Gastrocnemius medialis (tissue), 4 donors: ENCODE results near the gene IGSF9. TPM values are rescaled to one million over a fixed set of nuclear protein-coding genes. Genes with fewer than 3 reads are reported as not detected.

Source experiments
- ATAC-seq, 2 donors: fragments of 150-250 bp; one replicate each; pipeline ENCODE4 v1.9.1; 2016
- DNase-seq, 2 donors: peaks; one replicate each; pipeline ENCODE4 v3.0.0-alpha.2; 2019
- H3K27ac ChIP-seq, 4 donors: fragments of 200-600 bp; sonication (generic); 1 replicate in 1 of 4; 2 replicates in 3 of 4; pipeline ENCODE4 v1.5.1; 2016 to 2018; ENCODE audit warnings: mild to moderate bottlenecking in 2 of 4, moderate library complexity in 1 of 4
- H3K27me3 ChIP-seq, 3 donors: fragments of 200-600 bp; sonication (generic) in 2 of 3; 1 replicate in 1 of 3; 2 replicates in 2 of 3; pipeline versions ENCODE4 v1.5.1 to v1.6.0; 2016 to 2019; ENCODE audit warnings: mild to moderate bottlenecking in 1 of 3, moderate library complexity in 1 of 3
- H3K36me3 ChIP-seq, 2 donors: fragments of 200-600 bp; sonication (generic) in 1 of 2; one replicate each; pipeline ENCODE4 v1.5.1; 2017 to 2018
- H3K4me1 ChIP-seq, 2 donors: fragments of 200-600 bp; sonication (generic) in 1 of 2; one replicate each; pipeline ENCODE4 v1.5.1; 2016 to 2017; ENCODE audit warnings: mild to moderate bottlenecking in 2 of 2
- H3K4me3 ChIP-seq, 4 donors: fragments of 200-600 bp; sonication (generic) in 3 of 4; 1 replicate in 1 of 4; 2 replicates in 3 of 4; pipeline ENCODE4 v1.5.1; 2016 to 2019; ENCODE audit warnings: mild to moderate bottlenecking in 2 of 4
- H3K9me3 ChIP-seq, 3 donors: fragments of 200-600 bp; sonication (generic) in 2 of 3; 1 replicate in 1 of 3; 2 replicates in 2 of 3; pipeline ENCODE4 v1.5.1; 2016 to 2019
- POLR2A ChIP-seq, 2 donors: fragments of 450-650 bp; IDR thresholded peaks; one replicate each; pipeline ENCODE4 v1.6.1; 2017; ENCODE audit warnings: antibody characterized with exemption in 2 of 2, mild to moderate bottlenecking in 2 of 2, moderate library complexity in 2 of 2
- in situ Hi-C, 4 donors: fragments of 200-750 bp; cut with MboI; loops; one replicate each; pipeline versions ENCODE4 v1.15.0 to v1.8.0; 2017; ENCODE audit warnings: low sequenced_read_pairs in 4 of 4
- intact Hi-C: fragments of 100-400 bp; cut with DNase I; formaldehyde crosslinking; loops from one replicate; pipeline ENCODE4 v1.15.1; 2023; ENCODE audit warnings: low total_unique reads
- total RNA-seq, 4 donors: library from RNA; depleted of rRNA; stranded (reverse); fragments of >200 nt; gene quantifications; one replicate each; pipeline versions ENCODE4 v1.1.0 to v1.2.3, GENCODE V29; 2016
- TF ChIP-seq, protein P1 (sequence below), 5 experiments: fragments of 450-650 bp in 3 of 5; fragments of 200-600 bp in 2 of 5; sonication (generic) in 2 of 5; IDR thresholded peaks in 4 of 5; conservative IDR thresholded peaks in 1 of 5; 1 replicate in 4 of 5; 2 replicates in 1 of 5; pipeline ENCODE4 v1.5.1; 2016 to 2019; ENCODE audit warnings: antibody characterized with exemption in 5 of 5, mild to moderate bottlenecking in 3 of 5, moderate library complexity in 3 of 5

IGSF9 gene
- total RNA-seq, 4 donors from 2014 or later, result 0.10 to 0.11 TPM; not detected in 2

DNA sequence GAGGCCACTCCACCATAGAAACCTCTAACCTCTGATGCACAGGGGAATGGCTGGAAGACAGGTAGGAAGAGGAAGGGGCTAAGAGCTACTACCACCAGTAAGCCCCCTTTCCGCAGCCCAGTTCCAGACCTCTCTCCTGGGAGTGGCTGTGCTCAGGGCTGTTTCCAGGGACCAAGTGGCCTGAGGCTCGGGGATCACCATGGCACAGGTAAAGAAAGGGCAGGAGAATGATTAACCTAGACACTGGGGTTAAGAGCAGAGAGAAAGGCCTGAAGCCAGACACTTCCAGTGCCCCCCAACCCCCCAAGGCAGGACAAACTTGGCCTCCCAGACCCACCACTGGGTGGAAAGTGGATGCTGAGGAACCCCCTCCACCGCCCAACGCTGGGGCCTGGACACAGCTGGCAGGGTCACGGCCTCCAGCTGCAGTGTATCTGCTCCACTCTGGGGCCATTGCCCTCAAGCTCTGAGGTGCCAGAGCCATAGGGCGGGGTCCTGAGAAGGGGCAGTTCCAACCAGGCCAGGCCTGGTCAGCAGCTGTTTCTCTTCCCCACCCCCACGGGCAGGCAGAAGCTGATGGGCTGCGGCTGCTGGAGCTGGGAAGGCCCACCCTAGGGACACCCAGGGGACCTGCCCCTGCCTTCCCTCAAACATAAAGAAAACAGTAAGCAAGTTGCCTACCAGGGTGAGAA lies 22.8 kb downstream of the IGSF9 start:
- in situ Hi-C loops, result no loop called here
- peaks cover 16 to 24% (median 19%) of the 10 kb centered on the region in 3 donors for H3K27me3 ChIP-seq
- no peaks in the 10 kb centered on the region for H3K9me3 ChIP-seq
- TF ChIP-seq POLR2A (IDR thresholded peaks at IDR 0.05), result no peak
- TF ChIP-seq, protein P1, sequence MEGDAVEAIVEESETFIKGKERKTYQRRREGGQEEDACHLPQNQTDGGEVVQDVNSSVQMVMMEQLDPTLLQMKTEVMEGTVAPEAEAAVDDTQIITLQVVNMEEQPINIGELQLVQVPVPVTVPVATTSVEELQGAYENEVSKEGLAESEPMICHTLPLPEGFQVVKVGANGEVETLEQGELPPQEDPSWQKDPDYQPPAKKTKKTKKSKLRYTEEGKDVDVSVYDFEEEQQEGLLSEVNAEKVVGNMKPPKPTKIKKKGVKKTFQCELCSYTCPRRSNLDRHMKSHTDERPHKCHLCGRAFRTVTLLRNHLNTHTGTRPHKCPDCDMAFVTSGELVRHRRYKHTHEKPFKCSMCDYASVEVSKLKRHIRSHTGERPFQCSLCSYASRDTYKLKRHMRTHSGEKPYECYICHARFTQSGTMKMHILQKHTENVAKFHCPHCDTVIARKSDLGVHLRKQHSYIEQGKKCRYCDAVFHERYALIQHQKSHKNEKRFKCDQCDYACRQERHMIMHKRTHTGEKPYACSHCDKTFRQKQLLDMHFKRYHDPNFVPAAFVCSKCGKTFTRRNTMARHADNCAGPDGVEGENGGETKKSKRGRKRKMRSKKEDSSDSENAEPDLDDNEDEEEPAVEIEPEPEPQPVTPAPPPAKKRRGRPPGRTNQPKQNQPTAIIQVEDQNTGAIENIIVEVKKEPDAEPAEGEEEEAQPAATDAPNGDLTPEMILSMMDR (IDR thresholded peaks at IDR 0.05 in 4 of 5, conservative IDR thresholded peaks at IDR 0.05 in 1 of 5), result no peak
- ATAC-seq (peak in 1 of 2 donors; percentile 6), DNase-seq (peak in 1 of 2 donors; percentile 32)
- H3K4me3 ChIP-seq, result peak overlapping the region; percentile 74 to 77 (median 76)
- peak overlapping the region; percentile 84 to 94 (median 91) for H3K27ac ChIP-seq
- intact Hi-C loops, result loop anchor here (10.0 kb wide), 1 partner anchor 68 kb away; no protein-coding TSS in a partner anchor
- peaks cover 0 to 11% of the 10 kb centered on the region in 2 donors for H3K36me3 ChIP-seq
- H3K4me1 ChIP-seq, result peaks cover 26 to 32% of the 10 kb centered on the region in 2 donors

DNA sequence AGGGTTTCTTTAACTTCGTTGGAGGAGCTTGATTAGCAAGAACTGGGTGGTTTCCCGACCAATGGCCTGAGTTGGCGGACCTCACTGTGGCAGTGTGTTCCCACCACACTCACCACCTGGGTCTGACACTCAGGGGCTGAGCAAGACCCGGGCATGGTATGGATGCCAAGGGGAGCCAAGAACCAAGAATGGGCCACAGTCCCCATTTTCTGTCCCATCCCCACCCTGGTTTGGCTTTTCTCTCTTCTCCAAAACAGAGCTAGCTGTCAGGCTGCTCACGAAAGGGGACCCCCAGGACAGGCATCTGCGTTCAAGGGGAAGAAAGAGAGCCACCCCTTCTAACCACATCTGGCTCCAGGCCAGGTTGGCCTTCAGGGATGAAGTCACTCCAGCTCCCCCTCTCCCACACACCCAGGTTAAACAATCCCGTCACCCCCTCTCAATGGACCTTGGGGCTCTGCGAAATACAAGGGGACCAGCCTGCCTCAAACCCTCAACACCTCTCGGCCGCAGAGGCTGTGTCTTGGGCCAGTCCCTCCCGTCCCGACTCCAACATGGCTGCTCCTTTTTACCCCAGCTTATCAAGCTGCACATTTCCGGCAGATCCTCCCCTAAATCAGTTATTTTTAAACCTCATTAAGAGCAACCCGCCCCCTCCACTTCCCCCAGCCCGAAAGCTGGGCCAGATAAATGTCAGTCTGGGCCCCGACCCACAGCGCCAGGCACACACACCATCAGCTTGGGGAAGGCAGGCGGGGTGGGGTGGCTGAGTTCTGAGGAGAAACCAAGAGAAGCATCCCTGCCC lies 23.5 kb downstream of the IGSF9 start:
- in situ Hi-C loops, result no loop called here
- peak overlapping the region; percentile 74 to 77 (median 76) for H3K4me3 ChIP-seq
- peaks cover 26 to 32% of the 10 kb centered on the region in 2 donors for H3K4me1 ChIP-seq
- H3K36me3 ChIP-seq, result peaks cover 0 to 14% of the 10 kb centered on the region in 2 donors
- no peak for DNase-seq
- intact Hi-C loops, result loop anchor here (10.0 kb wide), 1 partner anchor 67 kb away; no protein-coding TSS in a partner anchor
- H3K27ac ChIP-seq, result peak overlapping the region; percentile 84 to 94 (median 91)
- H3K27me3 ChIP-seq, result peaks cover 16 to 24% (median 19%) of the 10 kb centered on the region in 3 donors
- no peak for ATAC-seq
- no peaks in the 10 kb centered on the region for H3K9me3 ChIP-seq
- no peak for TF ChIP-seq POLR2A (IDR thresholded peaks at IDR 0.05)
- TF ChIP-seq, protein P1 (IDR thresholded peaks at IDR 0.05 in 4 of 5, conservative IDR thresholded peaks at IDR 0.05 in 1 of 5), result no peak

DNA sequence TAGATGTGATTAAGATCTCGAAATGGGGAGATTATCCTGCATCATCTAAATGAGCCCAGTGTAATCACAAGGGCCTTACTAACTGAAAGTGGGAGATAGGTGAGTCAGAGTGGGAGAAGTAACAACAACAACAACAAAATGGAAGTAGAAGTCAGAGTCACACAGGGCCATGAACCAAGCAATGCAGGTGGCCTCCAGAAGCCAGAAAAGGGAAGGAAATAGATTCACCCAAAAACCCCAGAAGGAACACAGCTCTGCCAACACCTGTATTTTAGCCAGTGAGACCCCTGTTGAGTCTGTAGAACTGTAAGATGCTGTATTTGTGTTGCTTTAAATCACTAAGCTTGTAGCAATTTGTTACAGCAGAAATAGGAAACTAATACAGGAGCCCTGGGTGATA lies 24.2 kb downstream of the IGSF9 start:
- peak overlapping the region; percentile 84 to 94 (median 91) for H3K27ac ChIP-seq
- peaks cover 14 to 19% (median 18%) of the 10 kb centered on the region in 3 donors for H3K27me3 ChIP-seq
- DNase-seq, result no peak
- H3K9me3 ChIP-seq, result no peaks in the 10 kb centered on the region
- peaks cover 26 to 33% of the 10 kb centered on the region in 2 donors for H3K4me1 ChIP-seq
- in situ Hi-C loops, result no loop called here
- peaks cover 0 to 14% of the 10 kb centered on the region in 2 donors for H3K36me3 ChIP-seq
- H3K4me3 ChIP-seq, result no peak overlapping the region
- intact Hi-C loops, result loop anchor here (10.0 kb wide), 1 partner anchor 66 kb away; no protein-coding TSS in a partner anchor
- TF ChIP-seq, protein P1 (IDR thresholded peaks at IDR 0.05 in 4 of 5, conservative IDR thresholded peaks at IDR 0.05 in 1 of 5), result no peak
- no peak for TF ChIP-seq POLR2A (IDR thresholded peaks at IDR 0.05)
- ATAC-seq, result no peak

DNA sequence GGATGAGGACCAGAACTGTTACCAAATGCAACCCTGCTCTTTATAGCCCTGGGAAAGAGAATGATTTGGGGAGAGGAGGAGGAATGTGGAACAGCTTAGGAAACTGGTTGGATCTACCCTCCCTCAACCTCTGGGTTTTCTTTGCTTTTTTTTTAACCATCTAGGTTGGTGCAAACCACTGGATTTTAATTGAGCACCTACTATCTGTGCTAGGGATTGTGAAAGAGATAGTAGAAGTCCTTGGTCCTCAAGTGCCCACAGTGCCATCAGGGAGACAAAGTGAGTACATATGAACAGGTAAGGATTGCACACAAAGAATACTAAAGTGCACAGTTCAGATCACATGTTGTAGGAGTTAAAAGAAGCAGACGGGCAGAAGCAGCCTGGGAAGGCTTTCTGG lies 24.8 kb downstream of the IGSF9 start:
- Histone ChIP-seq H3K4me3 (no peak overlapping the region), H3K4me1 (peaks cover 26 to 37% of the 10 kb centered on the region in 2 donors), H3K27ac (peak overlapping the region in 3 of 4 donors; percentile 22 to 94 (median 91)), H3K9me3 (no peaks in the 10 kb centered on the region), H3K36me3 (peaks cover 0 to 14% of the 10 kb centered on the region in 2 donors), H3K27me3 (peaks cover 10 to 14% (median 12%) of the 10 kb centered on the region in 3 donors)
- DNase-seq, result no peak
- intact Hi-C loops, result loop anchor here (10.0 kb wide), 1 partner anchor 66 kb away; no protein-coding TSS in a partner anchor
- ATAC-seq, result no peak
- in situ Hi-C loops, result no loop called here
- TF ChIP-seq POLR2A (IDR thresholded peaks at IDR 0.05), result no peak
- TF ChIP-seq, protein P1 (IDR thresholded peaks at IDR 0.05 in 4 of 5, conservative IDR thresholded peaks at IDR 0.05 in 1 of 5), result no peak
